ENCODE data around the gene REXO4.

- TF ChIP-seq CTCF (IDR thresholded peaks at IDR 0.05) = no peak
- no peak for TF ChIP-seq POLR2A (IDR thresholded peaks at IDR 0.05)
Observed at GRCh38 chr9:133362359-133363044, 55.3 kb downstream of the REXO4 start.

Measured in esophagus squamous epithelium (tissue), 4 donors.